Brain microvascular endothelial cell (primary cell): ENCODE results near the gene MTA3.
"Not testable (repeated sequence)": the region's sequence is repeated elsewhere in the genome, so short reads cannot be mapped to it uniquely, and the experiment has no call there.

Experiments
- DNase-seq: peaks from one replicate; pipeline ENCODE4 v3.0.0-alpha.2; 2020
- H3K27ac ChIP-seq: fragments of 250-450 bp; sonication (Bioruptor Pico); 2 replicates; pipeline ENCODE4 v1.5.1; 2020; ENCODE audit warnings: mild to moderate bottlenecking, moderate library complexity
- H3K27me3 ChIP-seq: fragments of 250-450 bp; sonication (Bioruptor Pico); replicated peaks from 2 replicates; pipeline ENCODE4 v1.5.1; 2020; ENCODE audit warnings: mild to moderate bottlenecking
- H3K36me3 ChIP-seq: fragments of 250-450 bp; sonication (Bioruptor Pico); replicated peaks from 2 replicates; pipeline ENCODE4 v1.5.1; 2020; ENCODE audit warnings: mild to moderate bottlenecking
- H3K4me3 ChIP-seq: 2 replicates; pipeline ENCODE4 v1.5.1; 2011; ENCODE audit warnings: low read depth, mild to moderate bottlenecking, control low read depth, low read length, moderate library complexity
- in situ Hi-C: cut with HindIII; loops from 2 replicates; pipeline ENCODE4 v1.10.0; 2017; ENCODE audit warnings: low sequenced_read_pairs, low pct_ligation_motif_present
- TF ChIP-seq, protein P1 (sequence below): IDR thresholded peaks from 2 replicates; pipeline ENCODE4 v1.5.1; 2011; ENCODE audit warnings: low read depth, mild to moderate bottlenecking, moderate library complexity, low read length, control low read depth, inconsistent platforms; ENCODE audit errors: missing control alignments

The MTA3 gene

DNA sequence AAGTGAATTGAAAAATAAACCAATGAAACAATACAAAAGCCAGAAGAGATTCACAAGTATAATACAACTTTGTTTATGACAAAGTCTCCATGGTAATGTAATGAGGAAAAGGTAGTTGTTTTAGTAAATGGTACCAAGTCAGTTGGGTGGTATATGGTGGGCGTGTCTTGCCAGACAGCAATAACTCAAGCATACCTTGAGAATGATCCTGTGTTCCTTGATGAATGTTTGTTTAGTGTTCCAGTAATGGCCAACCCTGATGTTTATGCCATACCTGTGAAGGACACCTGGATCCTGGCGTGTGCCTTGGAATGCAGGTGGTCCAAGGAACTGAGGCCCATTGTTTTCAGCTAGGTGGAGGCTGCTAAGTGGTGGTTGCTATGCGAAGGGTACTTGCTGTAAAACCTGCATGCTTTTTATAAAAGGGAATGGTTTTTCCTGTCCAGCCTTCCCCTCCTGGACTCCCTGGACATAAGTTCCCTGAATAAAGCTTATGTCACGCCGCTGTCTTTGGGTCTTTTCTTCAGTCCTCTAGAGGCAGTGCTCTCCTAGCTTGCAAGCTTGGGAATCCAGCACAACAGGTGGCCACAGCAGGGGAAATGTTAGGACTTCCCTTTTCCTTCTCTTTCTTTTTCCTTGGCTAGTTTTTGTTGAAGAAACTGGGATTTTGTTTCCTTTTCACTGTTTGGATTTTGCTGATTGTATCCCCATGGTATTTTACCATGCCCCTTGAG lies 54.7 kb downstream of the MTA3 start:
- Histone ChIP-seq H3K27me3 (no peaks in the 10 kb centered on the region), H3K4me3 (no peak overlapping the region), H3K27ac (no peak overlapping the region), H3K36me3 (no peaks in the 10 kb centered on the region)
- no peak for DNase-seq
- TF ChIP-seq, protein P1, sequence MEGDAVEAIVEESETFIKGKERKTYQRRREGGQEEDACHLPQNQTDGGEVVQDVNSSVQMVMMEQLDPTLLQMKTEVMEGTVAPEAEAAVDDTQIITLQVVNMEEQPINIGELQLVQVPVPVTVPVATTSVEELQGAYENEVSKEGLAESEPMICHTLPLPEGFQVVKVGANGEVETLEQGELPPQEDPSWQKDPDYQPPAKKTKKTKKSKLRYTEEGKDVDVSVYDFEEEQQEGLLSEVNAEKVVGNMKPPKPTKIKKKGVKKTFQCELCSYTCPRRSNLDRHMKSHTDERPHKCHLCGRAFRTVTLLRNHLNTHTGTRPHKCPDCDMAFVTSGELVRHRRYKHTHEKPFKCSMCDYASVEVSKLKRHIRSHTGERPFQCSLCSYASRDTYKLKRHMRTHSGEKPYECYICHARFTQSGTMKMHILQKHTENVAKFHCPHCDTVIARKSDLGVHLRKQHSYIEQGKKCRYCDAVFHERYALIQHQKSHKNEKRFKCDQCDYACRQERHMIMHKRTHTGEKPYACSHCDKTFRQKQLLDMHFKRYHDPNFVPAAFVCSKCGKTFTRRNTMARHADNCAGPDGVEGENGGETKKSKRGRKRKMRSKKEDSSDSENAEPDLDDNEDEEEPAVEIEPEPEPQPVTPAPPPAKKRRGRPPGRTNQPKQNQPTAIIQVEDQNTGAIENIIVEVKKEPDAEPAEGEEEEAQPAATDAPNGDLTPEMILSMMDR: no peak
- in situ Hi-C loops: no loop called here

DNA sequence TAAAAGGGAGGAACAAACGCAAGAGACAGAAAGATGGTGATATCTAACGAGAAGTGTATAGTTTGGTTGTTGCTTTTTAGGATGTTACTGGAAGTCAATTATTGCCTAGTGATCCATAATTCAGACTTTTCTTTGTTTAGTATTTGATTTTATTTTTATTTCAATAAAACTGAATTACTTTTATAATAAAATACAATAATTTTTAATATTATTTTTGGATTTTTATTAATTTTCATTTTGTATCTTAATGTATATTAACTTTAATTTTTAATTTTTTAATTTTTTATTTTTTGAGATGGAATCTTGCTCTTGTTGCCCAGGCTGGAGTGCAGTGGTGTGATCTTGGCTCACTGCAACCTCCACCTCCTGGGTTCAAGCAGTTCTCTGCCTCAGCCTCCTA lies 55.6 kb downstream of the MTA3 start:
- TF ChIP-seq, protein P1: no peak
- Histone ChIP-seq H3K27me3 (no peaks in the 10 kb centered on the region), H3K36me3 (no peaks in the 10 kb centered on the region), H3K4me3 (no peak overlapping the region), H3K27ac (no peak overlapping the region)
- DNase-seq: no peak
- in situ Hi-C loops: no loop called here

DNA sequence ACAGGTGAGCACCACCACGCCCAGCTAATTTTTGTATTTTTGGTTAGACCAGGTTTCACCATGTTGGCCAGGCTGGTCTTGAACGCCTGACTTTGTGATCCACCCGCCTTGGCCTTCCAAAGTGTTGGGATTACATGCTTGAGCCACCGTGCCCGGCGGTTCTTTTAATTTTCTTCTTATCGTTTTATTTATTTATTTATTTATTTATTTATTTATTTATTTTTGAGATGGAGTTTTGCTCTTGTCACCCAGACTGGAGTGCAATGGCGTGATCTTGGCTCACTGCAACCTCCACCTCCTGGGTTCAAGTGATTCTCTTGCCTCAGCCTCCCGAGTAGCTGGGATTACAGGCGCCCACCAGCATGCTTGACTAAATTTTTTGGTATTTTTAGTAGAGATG lies 59.6 kb downstream of the MTA3 start:
- H3K27ac ChIP-seq, DNase-seq, H3K36me3 ChIP-seq, H3K4me3 ChIP-seq, in situ Hi-C loops, H3K27me3 ChIP-seq: not testable (repeated sequence)

DNA sequence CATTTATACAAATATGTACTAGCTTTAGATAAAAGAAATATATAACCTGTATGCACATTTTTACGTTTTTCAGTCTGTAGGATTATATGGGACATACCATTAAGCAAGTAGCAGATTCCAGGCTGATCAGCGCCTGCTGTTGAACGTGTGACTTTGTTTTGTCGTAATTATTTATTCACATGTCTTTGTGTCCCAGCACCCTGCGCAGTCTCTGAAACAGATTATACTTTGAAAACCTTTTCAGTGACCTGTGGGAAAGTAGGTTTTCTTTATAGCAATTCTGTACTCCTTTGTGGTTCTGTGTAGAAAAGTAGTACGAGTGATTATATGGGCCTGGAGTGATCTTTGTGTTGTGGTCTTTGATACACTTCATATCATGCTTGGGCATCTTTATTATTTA lies 68.5 kb downstream of the MTA3 start:
- DNase-seq: no peak
- Histone ChIP-seq H3K27me3 (no peaks in the 10 kb centered on the region), H3K4me3 (no peak overlapping the region), H3K36me3 (no peaks in the 10 kb centered on the region), H3K27ac (no peak overlapping the region)
- TF ChIP-seq, protein P1: no peak
- in situ Hi-C loops: no loop called here

DNA sequence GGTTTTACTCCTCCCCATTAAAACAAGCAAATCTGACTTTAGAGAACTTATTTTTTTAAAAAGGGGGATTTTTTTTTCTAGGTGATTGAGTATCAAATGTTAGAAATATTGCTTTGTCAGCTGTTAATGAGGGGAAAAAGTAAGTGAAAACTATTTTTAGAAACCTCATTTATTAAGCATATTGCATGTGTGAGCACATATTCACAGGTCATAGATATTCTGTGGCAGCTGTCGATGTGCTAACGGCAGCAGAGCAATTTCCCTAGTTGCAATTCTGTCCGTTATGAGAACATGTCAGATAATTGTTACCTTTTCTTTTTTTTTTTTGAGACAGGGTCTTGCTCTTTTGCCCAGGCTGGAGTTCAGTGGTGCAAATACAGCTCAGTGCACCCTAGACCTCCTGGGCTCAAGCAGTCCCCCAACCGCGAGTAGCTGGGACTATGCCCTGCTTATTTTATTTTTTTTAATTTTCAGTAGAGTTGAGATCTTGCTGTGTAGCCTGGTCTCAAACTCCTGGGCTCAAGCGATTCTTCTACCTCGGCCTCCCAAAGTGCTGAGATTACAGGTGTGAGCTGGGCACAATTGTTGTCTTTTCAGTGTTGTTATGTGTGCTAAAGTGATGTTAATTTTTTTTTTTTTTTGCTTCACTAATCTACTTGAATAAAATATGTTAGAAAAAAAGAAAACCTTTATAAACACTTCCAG lies 69.8 kb downstream of the MTA3 start:
- TF ChIP-seq, protein P1: no peak
- no peak overlapping the region for H3K4me3 ChIP-seq
- in situ Hi-C loops: no loop called here
- H3K27ac ChIP-seq: no peak overlapping the region
- H3K36me3 ChIP-seq: no peaks in the 10 kb centered on the region
- DNase-seq: no peak
- no peaks in the 10 kb centered on the region for H3K27me3 ChIP-seq

DNA sequence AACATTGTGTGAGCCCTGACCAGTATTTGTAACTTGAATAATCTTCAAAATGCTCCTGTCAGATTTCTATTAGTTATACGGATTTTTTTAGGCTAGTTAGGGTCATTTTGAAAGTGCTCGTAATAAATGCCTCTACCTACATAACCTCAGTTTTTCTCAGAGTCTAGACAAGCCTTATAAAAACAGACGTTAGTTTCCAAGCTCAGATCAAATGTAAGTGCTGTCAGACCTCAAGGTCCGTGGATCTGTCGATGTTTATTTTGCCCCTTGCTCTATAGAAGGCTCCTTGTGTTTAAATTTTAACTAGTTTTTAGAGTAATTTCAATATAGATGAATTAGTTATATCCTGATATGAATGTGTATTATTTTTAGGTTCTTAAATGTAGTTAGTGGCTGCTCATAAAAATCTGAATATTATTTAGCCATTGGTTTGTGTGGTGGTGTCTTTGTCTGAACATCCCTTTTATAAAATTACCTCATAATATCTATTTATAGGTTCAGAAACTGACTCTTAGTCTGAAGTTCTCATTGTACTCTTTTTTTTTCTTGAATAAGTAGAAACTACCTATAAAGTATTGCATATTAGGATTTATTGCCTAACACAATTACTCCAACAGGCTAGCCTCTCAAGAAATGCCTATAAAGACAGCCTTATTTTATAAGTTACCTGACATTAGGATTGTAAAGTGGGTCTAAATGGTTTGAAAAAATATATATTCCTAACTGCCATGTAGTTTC lies 71.1 kb downstream of the MTA3 start:
- Histone ChIP-seq H3K36me3 (no peaks in the 10 kb centered on the region), H3K4me3 (no peak overlapping the region), H3K27ac (no peak overlapping the region), H3K27me3 (no peaks in the 10 kb centered on the region)
- no peak for DNase-seq
- in situ Hi-C loops: no loop called here
- TF ChIP-seq, protein P1: no peak
